ENCODE measurements around the gene NPDC1.

The NPDC1 gene

DNA sequence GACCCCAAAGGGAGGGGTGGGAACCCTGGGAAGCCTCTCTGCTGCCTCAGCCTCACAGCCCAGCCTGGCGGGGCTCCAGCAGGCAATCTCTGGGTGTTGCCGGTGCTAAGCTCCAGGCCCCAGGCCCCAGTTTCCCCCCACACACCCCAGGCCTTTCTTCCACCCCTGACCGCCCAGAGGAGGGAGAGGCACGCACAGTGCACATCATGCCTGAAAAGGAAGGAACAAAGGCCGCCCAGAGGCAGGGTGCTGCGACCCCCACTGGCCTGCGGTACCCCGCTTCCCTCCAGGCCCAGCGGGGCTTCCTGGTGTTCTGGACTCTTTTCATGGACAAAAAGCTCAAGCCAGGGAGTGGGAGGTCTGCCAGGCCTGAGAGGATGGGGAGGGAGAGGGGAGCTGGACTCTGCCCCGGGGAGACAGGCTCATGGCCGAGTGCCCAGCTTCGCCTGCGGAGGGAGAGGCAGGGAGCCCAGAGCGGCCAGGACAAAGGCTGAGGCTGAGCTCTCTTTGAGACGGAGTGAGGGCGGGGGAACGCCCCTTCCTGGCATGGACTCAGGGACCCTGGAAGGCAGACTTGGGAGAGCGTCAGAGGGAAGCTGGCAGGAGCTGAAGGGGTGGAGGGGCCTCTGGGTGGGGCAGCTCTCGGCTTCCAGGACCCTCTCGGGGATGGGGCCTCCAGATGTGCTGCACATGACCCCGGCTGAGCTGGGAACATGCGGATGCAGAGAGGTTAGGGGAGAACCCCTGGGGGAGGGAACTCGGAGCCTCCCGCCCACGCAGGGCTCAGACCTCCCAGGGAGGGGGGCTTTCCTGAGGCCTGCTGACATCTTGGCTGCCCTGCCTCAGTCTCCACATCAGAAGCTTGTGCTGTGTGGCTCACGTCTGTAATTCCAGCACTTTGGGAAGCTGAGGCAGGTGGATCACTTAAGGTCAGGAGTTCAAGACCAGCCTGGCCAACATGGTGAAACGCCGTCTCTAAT lies 9.7 kb upstream of the NPDC1 start:
- DNase-seq = no peak

DNA sequence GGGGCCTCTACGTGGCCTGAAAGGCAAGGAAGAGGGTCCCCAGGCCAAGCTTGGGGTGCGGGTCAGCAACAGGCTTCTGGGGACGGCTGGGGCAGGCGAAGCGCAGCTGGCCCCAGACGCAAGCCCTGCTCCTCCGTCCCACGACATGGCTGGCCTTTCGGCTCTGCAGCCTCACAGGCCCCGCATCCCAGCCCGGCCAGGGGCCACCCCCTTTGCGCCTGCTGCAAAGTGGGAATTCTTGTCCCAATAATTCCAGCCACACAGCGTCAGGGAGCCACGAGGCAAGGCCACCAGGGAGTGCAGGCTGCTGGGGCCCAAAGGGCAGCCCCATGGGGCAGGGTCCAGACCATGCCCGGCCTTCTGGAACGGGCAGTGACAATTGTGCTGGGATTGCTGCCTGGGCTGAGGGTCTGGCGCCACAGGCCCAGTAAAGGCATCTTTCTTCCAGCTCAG lies 9.0 kb upstream of the NPDC1 start:
- DNase-seq = no peak

DNA sequence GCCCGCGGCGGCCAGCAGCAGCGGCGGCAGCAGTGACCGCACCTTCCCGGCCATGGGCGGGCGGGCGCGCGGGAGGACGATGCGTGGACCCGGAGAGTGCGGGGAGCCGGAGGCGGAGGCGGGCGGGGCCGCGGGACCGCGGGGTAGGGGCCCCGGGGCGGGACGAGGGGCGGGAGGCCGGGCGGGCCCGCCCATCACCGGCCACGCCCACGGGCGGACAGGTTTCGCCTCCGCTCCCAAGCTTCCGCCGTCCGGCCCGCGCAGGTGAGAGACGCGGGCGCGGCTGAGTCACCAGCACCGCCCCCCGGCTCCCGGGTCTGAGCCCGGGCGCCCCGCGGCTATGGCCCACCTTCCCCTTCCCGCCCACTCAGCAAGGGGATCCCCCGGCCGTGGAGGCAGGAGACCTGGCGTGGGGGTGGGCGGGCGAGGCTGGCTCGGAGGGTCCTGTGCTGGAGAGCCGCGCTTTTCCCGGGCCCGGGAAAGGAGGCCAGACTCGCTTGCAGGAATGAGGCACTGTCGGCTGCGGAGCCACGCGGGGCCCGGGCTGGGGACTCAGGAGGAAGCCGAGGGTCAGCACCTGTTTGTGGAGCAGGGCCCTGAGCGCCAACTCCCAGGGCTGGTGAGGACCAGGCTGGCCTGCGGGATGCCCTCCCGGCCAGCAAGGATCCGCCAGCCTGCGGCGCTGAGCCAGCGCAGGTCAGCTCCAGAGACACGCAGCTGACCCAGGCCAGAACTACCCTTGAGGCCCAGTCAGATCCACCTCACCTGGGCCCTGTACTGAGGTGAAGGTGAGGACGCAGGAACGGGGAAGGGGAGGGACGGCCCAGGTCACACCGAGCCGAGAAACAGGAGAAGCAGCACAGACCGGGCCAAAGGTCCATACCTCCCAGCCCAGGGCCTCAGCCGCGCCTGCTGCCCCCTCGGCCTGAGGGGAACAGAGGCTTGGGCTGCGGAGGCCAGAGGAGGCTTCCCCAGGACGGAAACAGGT lies 8.3 kb upstream of the NPDC1 start, which contains the start of gene ENTPD2:
ENTPD2 (minus strand) TSS at position 118 of the 988 bp plus-strand sequence; CDS start at position 54, 64 bp downstream.
- DNase-seq = peak; percentile 36

DNA sequence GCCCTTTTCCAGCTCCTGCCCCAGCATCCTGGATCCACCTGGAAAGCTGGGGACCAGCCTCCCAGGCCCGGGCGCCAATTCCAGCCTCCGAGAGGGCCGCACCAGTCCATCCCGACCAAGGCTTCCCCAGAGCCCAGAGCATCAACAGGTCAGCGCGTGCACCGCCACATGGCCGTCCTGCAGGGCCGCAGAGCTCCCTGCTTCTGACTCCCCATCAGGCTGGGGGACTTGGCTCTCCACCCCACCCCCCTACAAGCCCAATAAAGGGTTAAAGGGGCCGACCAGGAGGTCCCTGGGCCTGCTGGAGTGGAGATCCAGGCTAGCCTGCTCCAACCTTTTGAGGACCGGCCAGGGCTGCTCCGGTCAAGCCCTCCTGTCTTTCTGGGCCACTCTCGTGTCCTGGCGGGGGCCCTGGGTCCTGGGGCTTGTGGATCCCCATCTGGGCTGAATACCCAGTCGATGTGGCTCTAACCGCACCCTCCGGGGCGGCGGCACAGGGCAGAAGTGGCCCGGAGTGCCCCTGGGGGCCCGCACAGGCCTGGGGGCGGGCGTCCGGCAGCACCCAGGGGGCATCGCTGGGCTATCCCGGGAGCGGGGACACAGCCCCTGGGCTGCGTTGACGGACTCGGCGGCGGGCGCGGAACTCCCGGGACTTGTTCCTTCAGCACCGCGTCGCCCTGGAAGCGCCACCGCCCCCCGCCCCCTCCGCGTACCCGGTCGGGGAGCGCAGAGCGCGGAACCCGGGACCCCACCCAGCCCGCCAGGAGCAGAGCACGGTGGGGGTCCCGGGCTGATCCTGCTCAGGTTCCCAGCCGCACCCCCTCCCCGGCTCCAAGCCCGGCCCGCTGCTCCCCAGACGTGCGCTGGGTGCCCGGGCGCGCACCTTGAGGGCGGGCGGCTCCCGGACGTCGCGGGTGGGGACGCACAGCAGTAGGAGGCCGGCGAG lies 7.3 kb upstream of the NPDC1 start:
- DNase-seq = no peak

DNA sequence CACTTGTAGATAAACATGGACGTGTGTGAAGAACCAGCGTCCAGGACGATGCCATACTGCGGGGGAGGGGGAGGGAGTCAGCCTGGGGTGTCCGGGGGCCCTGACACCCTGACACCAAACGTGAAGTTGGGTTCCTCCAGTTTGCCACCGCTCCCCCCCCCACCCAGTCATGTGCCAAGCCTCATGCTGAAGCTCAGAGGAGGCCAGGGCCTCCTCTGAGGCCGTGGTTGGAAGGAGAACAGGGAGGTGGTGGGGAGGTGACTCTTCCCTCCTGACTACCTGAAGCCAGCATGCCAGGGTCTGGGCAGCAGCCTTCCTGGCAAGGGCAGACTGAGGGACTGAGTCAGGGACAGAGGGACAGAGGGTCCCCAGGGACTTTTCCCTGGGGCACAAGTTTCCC lies 6.3 kb upstream of the NPDC1 start:
- no peak for DNase-seq

DNA sequence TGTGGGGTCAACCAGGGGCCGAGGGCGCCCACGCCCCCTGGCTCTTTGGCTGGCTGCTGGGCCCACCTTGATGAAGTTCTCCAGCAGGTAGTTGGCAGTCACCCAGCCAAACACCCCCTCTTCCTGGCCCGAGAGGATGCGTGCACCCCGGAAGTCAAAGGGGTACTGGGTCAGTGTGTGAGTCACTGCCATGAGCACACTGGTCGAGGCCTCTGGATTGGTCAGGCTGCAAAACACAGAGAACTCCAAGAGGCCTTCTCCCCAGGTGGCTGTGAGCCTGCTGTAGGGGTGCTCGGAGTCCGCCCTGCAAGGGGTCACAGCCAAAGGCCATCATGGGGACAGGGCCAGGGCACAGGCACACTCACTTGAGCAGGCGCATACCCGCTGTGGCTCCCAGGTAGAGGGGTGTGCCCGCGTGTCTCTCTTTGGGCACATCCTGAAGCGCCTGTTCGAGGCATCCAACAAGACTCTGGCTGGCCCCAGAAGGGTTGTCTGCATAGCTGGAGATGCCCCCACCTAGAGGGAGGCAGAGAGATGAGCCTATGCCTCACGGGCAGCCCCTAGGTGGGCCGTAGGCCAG lies 5.3 kb upstream of the NPDC1 start:
- no peak for DNase-seq

DNA sequence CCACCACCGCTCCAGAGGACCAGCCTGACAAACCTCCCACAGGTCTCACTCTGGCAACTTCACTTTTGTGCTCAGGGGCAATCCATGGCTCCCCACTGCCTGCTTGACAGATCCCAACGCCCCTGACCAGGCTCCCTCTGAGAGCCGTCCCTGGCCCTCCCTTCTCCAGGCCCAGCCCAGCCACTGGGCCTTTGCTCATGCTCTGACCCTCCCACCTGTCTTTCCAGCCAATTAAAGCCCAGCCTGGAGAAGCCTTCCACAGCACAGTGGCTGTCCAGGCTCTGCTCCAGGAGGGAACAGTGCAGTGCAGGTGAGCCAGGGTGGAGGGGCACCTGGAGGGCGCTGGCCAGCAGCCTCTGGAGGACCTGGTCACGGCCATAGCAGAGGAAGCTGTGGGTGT lies 4.6 kb upstream of the NPDC1 start:
- DNase-seq = no peak

DNA sequence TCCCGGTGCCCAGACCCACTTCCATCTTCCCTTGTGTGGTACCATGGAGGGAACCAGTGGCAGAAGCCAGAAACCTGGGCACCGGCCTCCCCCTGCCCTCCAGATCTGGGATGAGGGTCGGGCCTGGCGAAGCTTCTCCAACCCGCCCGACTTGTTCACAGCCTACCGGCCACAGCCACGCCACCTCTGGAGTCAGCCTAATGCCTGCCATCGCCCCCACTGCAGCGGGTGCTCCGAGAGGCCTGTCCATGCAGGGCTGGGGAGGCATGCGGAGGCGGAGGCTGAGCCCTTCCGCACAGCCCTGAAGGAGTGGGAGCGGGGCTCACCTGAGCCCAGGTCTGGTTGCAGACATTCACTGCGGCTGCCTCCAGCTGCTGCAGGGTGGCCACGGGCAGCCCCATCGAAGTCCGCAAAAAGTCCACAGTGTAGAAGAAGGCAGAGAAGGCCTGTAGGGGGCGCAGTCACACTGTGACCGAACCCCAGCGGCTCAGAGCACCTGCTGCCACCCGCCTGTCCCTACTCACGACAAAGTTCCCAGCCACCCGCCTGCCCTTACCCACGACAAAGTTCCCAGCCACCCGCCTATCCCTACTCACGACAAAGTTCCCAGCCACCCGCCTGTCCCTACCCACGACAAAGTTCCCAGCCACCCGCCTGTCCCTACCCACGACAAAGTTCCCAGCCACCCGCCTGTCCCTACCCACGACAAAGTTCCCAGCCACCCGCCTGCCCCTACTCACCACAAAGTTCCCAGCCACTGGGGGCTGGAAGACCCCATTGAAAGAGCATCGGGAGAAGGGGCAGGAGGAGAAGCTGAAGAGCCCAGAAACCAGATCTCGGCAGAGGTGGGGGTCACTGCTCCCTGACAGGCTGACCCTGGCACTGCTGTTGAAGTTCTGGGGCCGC lies 3.8 kb upstream of the NPDC1 start:
- DNase-seq = no peak

- no peak for DNase-seq
Observed at GRCh38 chr9:137048655-137049543, 2.9 kb upstream of the NPDC1 start.

GRCh38 chr9:137045294-137046087 lies 486 bp downstream of the NPDC1 start:
- DNase-seq = no peak

- no peak for DNase-seq
Observed at GRCh38 chr9:137044502-137045177, 1.3 kb downstream of the NPDC1 start.

DNA sequence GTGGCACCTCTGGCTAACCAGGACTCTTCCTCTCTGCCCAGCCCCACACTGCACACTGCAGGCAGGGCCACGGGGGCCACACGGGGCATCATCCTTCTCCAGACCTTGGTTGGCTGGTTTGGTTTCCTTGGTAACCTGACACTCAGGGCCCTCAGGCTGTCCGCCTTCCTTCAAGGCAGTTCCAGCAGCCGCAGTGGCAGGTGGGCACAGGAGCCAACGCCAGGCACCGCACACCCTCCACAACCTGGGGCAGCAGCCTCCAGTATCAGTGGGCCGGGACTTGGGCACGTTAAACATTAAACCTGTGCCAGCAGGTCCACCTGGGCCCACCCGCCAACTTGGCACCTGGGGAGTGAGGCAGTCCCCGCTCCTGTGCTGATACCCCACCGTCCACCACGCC lies 1.9 kb downstream of the NPDC1 start:
- DNase-seq = no peak

DNA sequence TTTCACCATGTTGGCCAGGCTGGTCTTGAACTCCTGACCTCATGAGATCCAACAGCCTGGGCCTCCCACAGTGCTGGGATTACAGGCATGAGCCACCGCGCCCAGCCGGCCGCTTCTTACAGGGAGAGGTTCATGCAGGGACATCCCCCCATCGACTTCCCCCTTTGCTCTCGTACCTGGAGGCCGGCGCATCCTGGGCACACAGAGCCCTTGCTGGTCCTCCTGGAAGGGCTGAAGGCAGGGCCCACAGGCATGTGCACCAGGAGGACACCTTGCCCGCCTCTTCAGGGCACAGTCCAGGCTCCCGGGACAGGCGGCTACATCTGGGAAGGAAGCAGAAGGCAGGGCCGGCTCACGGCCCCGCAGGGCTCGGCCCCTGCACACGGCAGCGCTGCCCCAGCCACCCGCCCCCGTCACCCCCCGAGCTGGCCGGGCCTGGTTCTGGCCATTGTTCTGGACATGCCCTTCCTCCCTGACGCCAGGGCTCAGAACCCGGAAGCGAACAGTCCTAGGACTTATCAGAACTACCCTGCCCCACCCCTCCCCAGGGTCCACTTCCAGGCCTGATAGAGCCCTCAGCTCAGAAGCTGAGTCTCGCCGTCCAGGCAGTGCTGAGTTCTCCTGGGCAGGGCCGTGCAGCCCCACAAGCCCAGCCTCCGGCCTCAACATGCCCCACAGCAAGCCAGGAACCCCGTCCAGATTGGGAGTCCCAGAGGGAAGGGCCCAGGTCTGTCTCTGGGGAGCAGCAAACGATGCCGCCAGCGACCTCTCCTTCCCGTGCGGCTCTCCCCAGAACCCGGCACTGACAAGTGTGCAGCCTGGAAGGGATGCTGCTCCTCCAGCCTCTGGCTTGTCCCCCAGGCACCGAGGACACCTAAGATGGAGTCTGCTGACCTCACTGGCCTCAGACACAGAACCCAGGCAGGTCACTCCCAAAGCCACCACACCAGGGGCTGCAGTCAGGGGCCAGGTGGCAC lies 2.9 kb downstream of the NPDC1 start:
- no peak for DNase-seq

GRCh38 chr9:137041124-137041523 lies 4.9 kb downstream of the NPDC1 start:
- DNase-seq = no peak

- DNase-seq = no peak
Observed at GRCh38 chr9:137040568-137040967, 5.4 kb downstream of the NPDC1 start.

DNA sequence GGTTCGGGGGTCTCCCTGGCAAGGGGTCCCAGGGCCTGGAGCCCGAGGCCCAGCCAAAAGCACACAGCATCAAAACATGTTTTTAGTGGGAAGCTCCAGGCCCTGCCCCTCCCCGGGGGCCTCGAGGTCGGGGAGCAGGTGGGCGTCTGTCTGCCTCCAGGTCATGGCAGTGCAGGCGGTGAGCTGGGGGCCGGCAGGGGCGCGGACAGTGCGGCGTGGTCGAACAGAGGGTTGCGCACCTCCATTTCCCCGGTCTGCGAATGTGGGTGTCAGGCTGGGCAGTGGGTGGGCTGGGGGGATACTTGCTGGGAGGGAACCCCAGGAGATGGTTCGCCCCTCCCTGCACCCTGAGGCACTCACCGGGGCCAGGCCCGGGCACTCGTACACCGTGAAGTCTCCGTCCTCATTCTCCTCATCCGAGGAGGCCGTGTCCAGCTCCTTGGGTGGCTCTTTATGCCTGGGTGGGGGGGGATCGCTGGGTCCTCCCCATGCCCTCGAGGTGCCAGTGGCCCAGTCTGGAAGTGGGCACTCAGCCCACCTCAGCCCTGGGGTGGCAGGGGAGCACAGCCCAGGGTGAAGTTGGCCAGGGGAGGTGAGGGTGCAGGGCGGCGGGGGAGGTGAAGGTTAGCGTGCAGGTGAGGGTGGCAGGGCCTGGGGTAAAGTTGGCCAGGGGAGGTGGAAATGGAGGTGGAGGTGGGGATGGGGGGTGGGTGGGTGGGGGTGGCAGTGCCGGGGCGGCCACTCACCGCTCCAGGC lies 6.2 kb downstream of the NPDC1 start:
- DNase-seq = no peak

All from activated T-cell treated with anti-CD3 and anti-CD28 coated beads for 4 hours (primary cell).